OCI-LY7 (cell line): ENCODE results near the gene KAT6B. TPM values are rescaled to one million over a fixed set of nuclear protein-coding genes. Genes with fewer than 3 reads are reported as not detected.

Experiments
- BruUV-seq: library from RNA; stranded (reverse); fragments of 400-500 nt; replicated peaks from 2 replicates; lab custom pipeline; 2021; lab: Mats Ljungman, UMichigan
- CTCF ChIA-PET: fragments of 300-600 bp; sonication (Branson Sonifier 250); formaldehyde crosslinking; loops from one replicate; lab custom pipeline; 2022; ENCODE audit warnings: antibody characterized with exemption; ENCODE audit not compliant: unreplicated experiment; lab: Charles Lee
- POLR2A ChIA-PET: fragments of 300-600 bp; sonication (Branson Sonifier 250); formaldehyde crosslinking; loops from one replicate; lab custom pipeline; 2022; ENCODE audit warnings: antibody characterized with exemption; lab: Charles Lee
- DNase-seq: peaks from one replicate; pipeline ENCODE4 v3.0.0-alpha.2; 2015; ENCODE audit warnings: low spot score
- H2AFZ ChIP-seq: fragments of 200-600 bp; sonication (generic), shearing (Covaris generic); 2 replicates; pipeline ENCODE4 v1.6.1; 2014; ENCODE audit warnings: mild to moderate bottlenecking, antibody characterized with exemption, low read length, moderate library complexity
- H3K27ac ChIP-seq: fragments of 200-600 bp; sonication (generic); 2 replicates; pipeline ENCODE4 v1.5.1; 2014; ENCODE audit warnings: mixed run types, low read depth, mild to moderate bottlenecking, moderate library complexity, low read length, inconsistent platforms; ENCODE audit not compliant: poor library complexity, severe bottlenecking
- H3K36me3 ChIP-seq: fragments of 200-600 bp; sonication (generic); 2 replicates; pipeline ENCODE4 v1.6.1; 2014; ENCODE audit warnings: mild to moderate bottlenecking, antibody characterized with exemption, low read length, moderate library complexity, mixed read lengths; ENCODE audit not compliant: insufficient read depth
- H3K4me1 ChIP-seq: fragments of 200-600 bp; sonication (generic); 2 replicates; pipeline ENCODE4 v1.5.1; 2014; ENCODE audit warnings: mild to moderate bottlenecking, low read length; ENCODE audit not compliant: insufficient read depth, poor library complexity, severe bottlenecking
- H3K4me2 ChIP-seq: fragments of 200-600 bp; sonication (generic); 2 replicates; pipeline ENCODE4 v1.6.1; 2014; ENCODE audit warnings: mild to moderate bottlenecking, low read length
- H3K4me3 ChIP-seq: fragments of 200-600 bp; sonication (generic); 2 replicates; pipeline ENCODE4 v1.5.1; 2014; ENCODE audit warnings: mild to moderate bottlenecking, low read depth, low read length; ENCODE audit not compliant: poor library complexity, severe bottlenecking
- H3K79me2 ChIP-seq: fragments of 200-600 bp; sonication (generic); 2 replicates; pipeline ENCODE4 v1.6.1; 2016; ENCODE audit warnings: low read depth, mild to moderate bottlenecking, low read length, moderate library complexity, mixed read lengths; ENCODE audit not compliant: insufficient read depth
- H3K9me2 ChIP-seq: fragments of 200-600 bp; sonication (generic); 2 replicates; pipeline ENCODE4 v1.6.1; 2016; ENCODE audit warnings: mild to moderate bottlenecking, low read length, mixed read lengths; ENCODE audit not compliant: insufficient read depth
- H3K9me3 ChIP-seq: fragments of 200-600 bp; sonication (generic); 2 replicates; pipeline ENCODE4 v1.6.1; 2014; ENCODE audit warnings: mild to moderate bottlenecking, mixed run types, low read length, mixed read lengths
- H4K20me1 ChIP-seq: fragments of 200-600 bp; sonication (generic); 2 replicates; pipeline ENCODE4 v1.6.1; 2014; ENCODE audit warnings: mild to moderate bottlenecking, antibody characterized with exemption, low read length, moderate library complexity, mixed read lengths; ENCODE audit not compliant: insufficient read depth
- EZH2phosphoT487 ChIP-seq: fragments of 200-600 bp; sonication (generic); IDR thresholded peaks from 2 replicates; pipeline ENCODE4 v1.6.1; 2018; ENCODE audit warnings: low read depth, borderline replicate concordance, mild to moderate bottlenecking, mixed run types, antibody characterized with exemption, low read length, moderate library complexity, mixed read lengths
- intact Hi-C: fragments of 100-400 bp; cut with micrococcal nuclease; formaldehyde crosslinking; loops from one replicate; pipeline ENCODE4 v1.10.0; 2022; ENCODE audit not compliant: unreplicated experiment
- total RNA-seq, 2 experiments: library from RNA; depleted of rRNA in 1 of 2; stranded (reverse); fragments of >200 nt in 1 of 2; shearing (Covaris generic) in 1 of 2; gene quantifications; 2 replicates each; pipeline ENCODE4 v1.2.3, GENCODE V29; 2014 to 2022
- TF ChIP-seq, protein P1 (sequence below): fragments of 200-600 bp; sonication (generic); conservative IDR thresholded peaks from 2 replicates; pipeline ENCODE4 v1.5.1; 2014; ENCODE audit warnings: mild to moderate bottlenecking, antibody characterized with exemption, low read length, moderate library complexity, mixed read lengths

The KAT6B gene
- total RNA-seq, 2 experiments from 2014 or later = 20.8 to 40.8 TPM

DNA sequence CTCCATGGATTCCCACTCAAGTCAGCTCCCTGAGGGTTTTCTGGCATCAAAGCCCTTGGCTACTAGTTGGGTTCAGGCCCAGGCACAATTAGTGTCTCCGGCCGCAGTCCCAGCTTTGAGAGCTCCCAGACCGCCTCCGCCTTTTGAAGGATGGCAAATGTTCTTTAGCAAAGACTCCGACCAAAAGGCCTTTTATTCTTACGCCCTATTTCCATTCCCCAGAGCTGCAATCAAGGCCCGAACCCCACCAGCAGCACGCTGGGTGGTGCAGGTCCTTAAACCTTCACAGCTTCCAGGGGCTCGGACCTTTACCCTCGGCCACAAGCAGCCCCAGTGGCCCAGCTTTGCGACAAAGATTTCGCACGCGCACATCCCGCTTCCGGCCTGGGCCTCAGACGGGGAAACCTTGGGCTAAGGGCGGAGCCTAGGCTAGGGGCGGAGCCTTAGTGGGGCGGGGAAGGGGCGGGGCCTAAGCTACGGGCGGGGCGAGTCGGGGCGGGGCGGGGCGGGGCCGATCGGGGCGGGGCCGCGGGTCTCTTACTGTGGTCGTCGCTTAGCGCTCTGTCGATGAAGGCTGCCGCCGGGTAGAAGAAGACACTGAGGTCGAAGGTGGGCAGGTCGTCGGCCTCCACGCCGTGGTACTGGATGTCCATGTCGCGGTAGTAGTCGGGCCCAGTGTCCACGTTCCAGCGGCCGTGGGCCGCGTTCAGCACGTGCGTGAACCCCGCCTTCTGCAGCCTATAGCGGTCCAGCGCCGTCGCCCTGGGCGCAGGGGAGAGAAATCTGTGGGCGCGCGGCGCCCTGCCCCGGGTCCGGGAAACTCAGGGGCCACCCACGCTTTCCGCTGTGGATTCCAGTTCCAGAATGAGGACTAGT lies 217.1 kb downstream of the KAT6B start:
- POLR2A ChIA-PET = interaction anchor here (0.6 to 1.1 kb wide), 4 partner anchors 10 to 191 kb away, joined by 3 to 5 read pairs (median 4); no protein-coding TSS in a partner anchor
- no TSS peak for BruUV-seq
- H2AFZ ChIP-seq = peak overlapping the region; percentile 65; the same call in 1 of the 2 replicates

DNA sequence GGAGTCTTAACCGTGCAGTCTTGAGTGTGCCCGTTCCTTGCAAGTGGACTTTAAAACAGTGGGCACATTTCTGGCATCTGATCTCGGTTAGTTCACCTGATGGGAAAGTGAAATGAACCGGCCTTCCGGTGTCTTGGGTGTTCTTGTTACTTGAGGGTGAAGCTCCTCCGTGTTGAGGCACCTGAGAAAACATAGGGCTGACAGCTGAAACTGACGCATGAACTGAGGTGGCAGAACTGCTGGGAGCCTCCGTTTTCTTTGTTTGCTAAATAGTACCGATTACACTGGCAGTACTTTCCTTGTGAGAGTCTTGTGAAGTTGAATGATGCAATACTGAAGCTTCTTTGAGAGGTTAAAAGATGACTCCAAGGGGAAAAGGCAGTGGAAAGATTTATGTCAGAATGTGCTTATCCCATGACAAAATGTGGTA lies 222.3 kb downstream of the KAT6B start:
- H3K9me3 ChIP-seq = no peaks in the 10 kb centered on the region
- H3K27ac ChIP-seq = no peak overlapping the region
- no peak overlapping the region for H3K4me3 ChIP-seq
- H3K79me2 ChIP-seq = no peaks in the 10 kb centered on the region
- no peaks in the 10 kb centered on the region for H3K9me2 ChIP-seq
- no peak for DNase-seq
- CTCF ChIA-PET = no interaction called here
- TF ChIP-seq, protein P1, sequence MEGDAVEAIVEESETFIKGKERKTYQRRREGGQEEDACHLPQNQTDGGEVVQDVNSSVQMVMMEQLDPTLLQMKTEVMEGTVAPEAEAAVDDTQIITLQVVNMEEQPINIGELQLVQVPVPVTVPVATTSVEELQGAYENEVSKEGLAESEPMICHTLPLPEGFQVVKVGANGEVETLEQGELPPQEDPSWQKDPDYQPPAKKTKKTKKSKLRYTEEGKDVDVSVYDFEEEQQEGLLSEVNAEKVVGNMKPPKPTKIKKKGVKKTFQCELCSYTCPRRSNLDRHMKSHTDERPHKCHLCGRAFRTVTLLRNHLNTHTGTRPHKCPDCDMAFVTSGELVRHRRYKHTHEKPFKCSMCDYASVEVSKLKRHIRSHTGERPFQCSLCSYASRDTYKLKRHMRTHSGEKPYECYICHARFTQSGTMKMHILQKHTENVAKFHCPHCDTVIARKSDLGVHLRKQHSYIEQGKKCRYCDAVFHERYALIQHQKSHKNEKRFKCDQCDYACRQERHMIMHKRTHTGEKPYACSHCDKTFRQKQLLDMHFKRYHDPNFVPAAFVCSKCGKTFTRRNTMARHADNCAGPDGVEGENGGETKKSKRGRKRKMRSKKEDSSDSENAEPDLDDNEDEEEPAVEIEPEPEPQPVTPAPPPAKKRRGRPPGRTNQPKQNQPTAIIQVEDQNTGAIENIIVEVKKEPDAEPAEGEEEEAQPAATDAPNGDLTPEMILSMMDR = no peak
- no peak for TF ChIP-seq EZH2phosphoT487
- no peak overlapping the region for H2AFZ ChIP-seq
- no peaks in the 10 kb centered on the region for H3K36me3 ChIP-seq
- POLR2A ChIA-PET = no interaction called here
- BruUV-seq = no TSS peak
- intact Hi-C loops = no loop called here
- peaks cover 6% of the 10 kb centered on the region for H3K4me1 ChIP-seq
- no peak overlapping the region for H3K4me2 ChIP-seq
- no peaks in the 10 kb centered on the region for H4K20me1 ChIP-seq

More for the DNA sequence above, 217.1 kb downstream of the KAT6B start:
- no peaks in the 10 kb centered on the region for H4K20me1 ChIP-seq
- CTCF ChIA-PET = interaction anchor here (0.6 kb wide), 1 partner anchor 715 kb away, joined by 9 read pairs; no protein-coding TSS in a partner anchor
- H3K4me1 ChIP-seq = peaks cover 12% of the 10 kb centered on the region
- no peaks in the 10 kb centered on the region for H3K9me2 ChIP-seq
- TF ChIP-seq EZH2phosphoT487 = no peak
- TF ChIP-seq, protein P1 = no peak
- H3K4me3 ChIP-seq = peak overlapping the region; percentile 37
- no peaks in the 10 kb centered on the region for H3K9me3 ChIP-seq
- no peaks in the 10 kb centered on the region for H3K79me2 ChIP-seq
- intact Hi-C loops = no loop called here
- no peaks in the 10 kb centered on the region for H3K36me3 ChIP-seq
- peak; percentile 66 for DNase-seq
- no peak overlapping the region for H3K27ac ChIP-seq
- peak overlapping the region; percentile 35; the same call in 1 of the 2 replicates for H3K4me2 ChIP-seq
